Measurements from ENCODE around the gene MSMP. TPM values are rescaled to one million over a fixed set of nuclear protein-coding genes. Genes with fewer than 3 reads are reported as not detected.

MSMP gene
- total RNA-seq, 1 donor from 2014 or later: 60.9 TPM

Other genes starting within 250 kb of the MSMP start
- gene TESK1, start 149.0 kb downstream of the MSMP start, total RNA-seq: 2.8 and 6.3 TPM in 2 replicates
- gene CD72, start 135.9 kb downstream of the MSMP start, total RNA-seq: under 0.01 TPM in 1 of 2 replicates, not detected in the other
- gene SIT1, start 103.3 kb downstream of the MSMP start, total RNA-seq: not detected in 2 replicates
- gene RMRP, start 96.3 kb downstream of the MSMP start, total RNA-seq: 215,777 and 328,792 TPM in 2 replicates
- 10.9 and 16.9 TPM in 2 replicates for gene CCDC107, start 96.0 kb downstream of the MSMP start, total RNA-seq
- under 0.01 and 0.44 TPM in 2 replicates for gene ARHGEF39, start 89.1 kb downstream of the MSMP start, total RNA-seq
- 0.22 TPM in 1 of 2 replicates, not detected in the other for gene CA9, start 80.3 kb downstream of the MSMP start, total RNA-seq
- gene TPM2, start 64.4 kb downstream of the MSMP start, total RNA-seq: 7.3 and 9.8 TPM in 2 replicates
- 165 and 180 TPM in 2 replicates for gene TLN1, start 22.1 kb downstream of the MSMP start, total RNA-seq
- gene CREB3, start 21.6 kb downstream of the MSMP start, total RNA-seq: 34.4 and 36.7 TPM in 2 replicates
- gene GBA2, start 5.0 kb downstream of the MSMP start, total RNA-seq: 42.5 and 54.0 TPM in 2 replicates
- gene RGP1, start 5.0 kb downstream of the MSMP start, total RNA-seq: 8.1 and 10.1 TPM in 2 replicates
- gene NPR2, start 37.3 kb upstream of the MSMP start, total RNA-seq: 0.20 and 2.0 TPM in 2 replicates
- not detected in 2 replicates for gene SPAG8, start 58.0 kb upstream of the MSMP start, total RNA-seq
- gene HINT2, start 60.8 kb upstream of the MSMP start, total RNA-seq: 2.6 and 10.7 TPM in 2 replicates
- not detected in 2 replicates for gene FAM221B, start 74.5 kb upstream of the MSMP start, total RNA-seq
- under 0.01 and 0.22 TPM in 2 replicates for gene TMEM8B, start 75.0 kb upstream of the MSMP start, total RNA-seq
- not detected in 2 replicates for gene OR13J1, start 116.1 kb upstream of the MSMP start, total RNA-seq
- 1.8 and 4.1 TPM in 2 replicates for gene HRCT1, start 151.9 kb upstream of the MSMP start, total RNA-seq
- 1.8 and 3.5 TPM in 2 replicates for gene SPAAR, start 155.2 kb upstream of the MSMP start, total RNA-seq
- gene OR2S2, start 203.9 kb upstream of the MSMP start, total RNA-seq: not detected in 2 replicates

Measured in lung microvascular endothelial cell (primary cell).